Activated T-helper 17 cell treated with anti-CD3 and anti-CD28 coated beads, Interleukin-2, amount 50 U/mL, for 72 hours (primary cell): Measurements from ENCODE around the gene ARHGAP44. TPM values are rescaled to one million over a fixed set of nuclear protein-coding genes. Genes with fewer than 3 reads are reported as not detected.

Experiments used
- ATAC-seq: fragments of 150-1000 bp; cut with Tn5 transposase; replicated peaks from 2 replicates; pipeline ENCODE4 v1.10.0; 2021; ENCODE audit warnings: mild to moderate bottlenecking, moderate library complexity
- H3K27ac Mint-ChIP-seq: one replicate; pipeline ENCODE4 v1.8.0; 2022; ENCODE audit warnings: mixed read lengths
- H3K27me3 Mint-ChIP-seq: one replicate; pipeline ENCODE4 v1.8.0; 2022; ENCODE audit warnings: mixed read lengths
- H3K36me3 Mint-ChIP-seq: one replicate; pipeline ENCODE4 v1.8.0; 2022; ENCODE audit warnings: low read depth, mild to moderate bottlenecking, mixed read lengths
- H3K4me1 Mint-ChIP-seq: one replicate; pipeline ENCODE4 v1.8.0; 2022; ENCODE audit warnings: mixed read lengths
- H3K4me3 Mint-ChIP-seq: one replicate; pipeline ENCODE4 v1.8.0; 2022; ENCODE audit warnings: mild to moderate bottlenecking, mixed read lengths
- H3K9me3 Mint-ChIP-seq: one replicate; pipeline ENCODE4 v1.8.0; 2022; ENCODE audit warnings: mixed read lengths
- total RNA-seq, 2 donors: library from RNA; stranded (reverse); gene quantifications; one replicate each; pipeline ENCODE4 v1.2.3, GENCODE V29; 2022

ARHGAP44 gene
- total RNA-seq, 2 donors from 2014 or later = 0.48 TPM; not detected in 1

GRCh38 chr17:12940699-12941098 lies 151.4 kb downstream of the ARHGAP44 start:
- no peak for ATAC-seq
- peaks cover 12% of the 10 kb centered on the region for H3K27me3 Mint-ChIP-seq
- H3K9me3 Mint-ChIP-seq = no peaks in the 10 kb centered on the region
- no peaks in the 10 kb centered on the region for H3K4me1 Mint-ChIP-seq
- H3K36me3 Mint-ChIP-seq = no peaks in the 10 kb centered on the region
- no peak overlapping the region for H3K27ac Mint-ChIP-seq
- H3K4me3 Mint-ChIP-seq = no peak overlapping the region

GRCh38 chr17:12947047-12947446 lies 157.7 kb downstream of the ARHGAP44 start:
- peaks cover 17% of the 10 kb centered on the region for H3K27me3 Mint-ChIP-seq
- no peaks in the 10 kb centered on the region for H3K9me3 Mint-ChIP-seq
- H3K4me3 Mint-ChIP-seq = no peak overlapping the region
- H3K4me1 Mint-ChIP-seq = no peaks in the 10 kb centered on the region
- H3K36me3 Mint-ChIP-seq = no peaks in the 10 kb centered on the region
- no peak overlapping the region for H3K27ac Mint-ChIP-seq
- ATAC-seq = no peak

- no peak for ATAC-seq
- H3K4me1 Mint-ChIP-seq = no peaks in the 10 kb centered on the region
- no peak overlapping the region for H3K4me3 Mint-ChIP-seq
- no peaks in the 10 kb centered on the region for H3K36me3 Mint-ChIP-seq
- peaks cover 12% of the 10 kb centered on the region for H3K27me3 Mint-ChIP-seq
- H3K27ac Mint-ChIP-seq = no peak overlapping the region
- H3K9me3 Mint-ChIP-seq = no peaks in the 10 kb centered on the region
Measured at GRCh38 chr17:12952012-12952411, 162.7 kb downstream of the ARHGAP44 start.

- no peaks in the 10 kb centered on the region for H3K4me1 Mint-ChIP-seq
- H3K9me3 Mint-ChIP-seq = no peaks in the 10 kb centered on the region
- H3K27ac Mint-ChIP-seq = no peak overlapping the region
- H3K4me3 Mint-ChIP-seq = no peak overlapping the region
- peaks cover 6% of the 10 kb centered on the region for H3K27me3 Mint-ChIP-seq
- no peak for ATAC-seq
- no peaks in the 10 kb centered on the region for H3K36me3 Mint-ChIP-seq
Measured at GRCh38 chr17:12953156-12953555, 163.9 kb downstream of the ARHGAP44 start.

- Mint-ChIP-seq H3K4me3 (no peak overlapping the region), H3K4me1 (no peaks in the 10 kb centered on the region), H3K9me3 (no peaks in the 10 kb centered on the region), H3K27ac (no peak overlapping the region), H3K36me3 (no peaks in the 10 kb centered on the region), H3K27me3 (peaks cover 3% of the 10 kb centered on the region)
- no peak for ATAC-seq
Measured at GRCh38 chr17:12955521-12955920, 166.2 kb downstream of the ARHGAP44 start.

GRCh38 chr17:12958786-12959185 lies 169.5 kb downstream of the ARHGAP44 start:
- Mint-ChIP-seq H3K36me3 (no peaks in the 10 kb centered on the region), H3K9me3 (no peaks in the 10 kb centered on the region), H3K4me1 (no peaks in the 10 kb centered on the region), H3K27me3 (peaks cover 3% of the 10 kb centered on the region), H3K4me3 (no peak overlapping the region), H3K27ac (no peak overlapping the region)
- no peak for ATAC-seq

GRCh38 chr17:12959441-12959840 lies 170.1 kb downstream of the ARHGAP44 start:
- Mint-ChIP-seq H3K4me1 (no peaks in the 10 kb centered on the region), H3K36me3 (no peaks in the 10 kb centered on the region), H3K27me3 (peaks cover 3% of the 10 kb centered on the region), H3K9me3 (no peaks in the 10 kb centered on the region), H3K4me3 (no peak overlapping the region), H3K27ac (no peak overlapping the region)
- no peak for ATAC-seq

- H3K27me3 Mint-ChIP-seq = no peaks in the 10 kb centered on the region
- H3K4me1 Mint-ChIP-seq = no peaks in the 10 kb centered on the region
- H3K9me3 Mint-ChIP-seq = no peaks in the 10 kb centered on the region
- no peak for ATAC-seq
- no peak overlapping the region for H3K4me3 Mint-ChIP-seq
- H3K36me3 Mint-ChIP-seq = no peaks in the 10 kb centered on the region
- H3K27ac Mint-ChIP-seq = no peak overlapping the region
Measured at GRCh38 chr17:12961655-12962054, 172.4 kb downstream of the ARHGAP44 start.

- no peaks in the 10 kb centered on the region for H3K4me1 Mint-ChIP-seq
- no peak overlapping the region for H3K27ac Mint-ChIP-seq
- H3K36me3 Mint-ChIP-seq = no peaks in the 10 kb centered on the region
- peaks cover 7% of the 10 kb centered on the region for H3K27me3 Mint-ChIP-seq
- no peak overlapping the region for H3K4me3 Mint-ChIP-seq
- H3K9me3 Mint-ChIP-seq = no peaks in the 10 kb centered on the region
- ATAC-seq = no peak
Measured at GRCh38 chr17:12963505-12963904, 174.2 kb downstream of the ARHGAP44 start.

- Mint-ChIP-seq H3K27ac (no peak overlapping the region), H3K27me3 (peaks cover 10% of the 10 kb centered on the region), H3K4me1 (no peaks in the 10 kb centered on the region), H3K4me3 (no peak overlapping the region), H3K9me3 (no peaks in the 10 kb centered on the region), H3K36me3 (no peaks in the 10 kb centered on the region)
- no peak for ATAC-seq
Measured at GRCh38 chr17:12964162-12964561, 174.9 kb downstream of the ARHGAP44 start.

GRCh38 chr17:12964840-12965239 lies 175.5 kb downstream of the ARHGAP44 start:
- Mint-ChIP-seq H3K4me1 (no peaks in the 10 kb centered on the region), H3K27ac (no peak overlapping the region), H3K27me3 (peaks cover 11% of the 10 kb centered on the region), H3K4me3 (no peak overlapping the region), H3K36me3 (no peaks in the 10 kb centered on the region), H3K9me3 (no peaks in the 10 kb centered on the region)
- ATAC-seq = no peak

- Mint-ChIP-seq H3K9me3 (no peaks in the 10 kb centered on the region), H3K4me3 (no peak overlapping the region), H3K27ac (no peak overlapping the region), H3K36me3 (no peaks in the 10 kb centered on the region), H3K27me3 (peaks cover 18% of the 10 kb centered on the region), H3K4me1 (no peaks in the 10 kb centered on the region)
- no peak for ATAC-seq
Measured at GRCh38 chr17:12965988-12966387, 176.7 kb downstream of the ARHGAP44 start.

GRCh38 chr17:12966413-12966812 lies 177.1 kb downstream of the ARHGAP44 start:
- Mint-ChIP-seq H3K27ac (no peak overlapping the region), H3K4me3 (no peak overlapping the region), H3K4me1 (no peaks in the 10 kb centered on the region), H3K9me3 (no peaks in the 10 kb centered on the region), H3K36me3 (no peaks in the 10 kb centered on the region), H3K27me3 (peaks cover 19% of the 10 kb centered on the region)
- ATAC-seq = no peak

- no peak for ATAC-seq
Measured at GRCh38 chr17:12967962-12968361, 178.7 kb downstream of the ARHGAP44 start.

GRCh38 chr17:12973496-12974004 lies 184.3 kb downstream of the ARHGAP44 start:
- Mint-ChIP-seq H3K36me3 (no peaks in the 10 kb centered on the region), H3K27me3 (peaks cover 44% of the 10 kb centered on the region), H3K4me1 (no peaks in the 10 kb centered on the region), H3K4me3 (no peak overlapping the region), H3K27ac (no peak overlapping the region), H3K9me3 (no peaks in the 10 kb centered on the region)
- ATAC-seq = no peak

More at GRCh38 chr17:12967962-12968361, 178.7 kb downstream of the ARHGAP44 start:
- Mint-ChIP-seq H3K27me3 (peaks cover 28% of the 10 kb centered on the region), H3K4me3 (no peak overlapping the region), H3K27ac (no peak overlapping the region), H3K4me1 (no peaks in the 10 kb centered on the region), H3K36me3 (no peaks in the 10 kb centered on the region), H3K9me3 (no peaks in the 10 kb centered on the region)

GRCh38 chr17:12974005-12974531 lies 184.8 kb downstream of the ARHGAP44 start:
- Mint-ChIP-seq H3K9me3 (no peaks in the 10 kb centered on the region), H3K27me3 (peaks cover 43% of the 10 kb centered on the region), H3K36me3 (no peaks in the 10 kb centered on the region), H3K4me1 (no peaks in the 10 kb centered on the region), H3K4me3 (no peak overlapping the region), H3K27ac (no peak overlapping the region)
- ATAC-seq = no peak
